ENCODE results near the gene LAPTM5. TPM values are rescaled to one million over a fixed set of nuclear protein-coding genes. Genes with fewer than 3 reads are reported as not detected.

The LAPTM5 gene
- total RNA-seq, 1 experiment from 2014 or later, result 0.15 TPM

DNA sequence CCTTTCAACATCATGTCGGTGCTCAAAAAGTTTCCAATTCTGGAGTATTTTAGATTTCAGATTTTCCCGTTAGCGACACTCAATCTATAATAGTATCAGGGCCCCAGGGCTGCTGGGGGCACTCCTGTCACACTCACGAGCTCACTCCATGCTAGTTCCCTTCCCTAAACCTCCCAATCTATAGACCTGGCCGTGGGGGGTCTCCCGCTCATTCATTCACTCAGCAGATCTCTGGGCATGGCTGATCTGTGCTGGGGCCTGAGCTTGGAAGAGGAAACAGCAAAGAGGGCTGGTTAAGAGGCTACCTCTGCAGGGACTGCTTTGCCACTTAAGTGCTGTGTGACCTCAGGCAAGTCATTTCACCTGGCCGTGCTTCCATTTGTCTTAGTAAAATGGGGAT, 46.8 kb upstream of the LAPTM5 start:
- Histone ChIP-seq H3K27ac (ENCODE audit: insufficient read length, low read depth, low read length) (no peak overlapping the region), H2BK12ac (ENCODE audit: insufficient read length, low read depth, low read length) (no peak overlapping the region), H3K27me3 (ENCODE audit: insufficient read depth, low read length) (no peaks in the 10 kb centered on the region), H3K23me2 (ENCODE audit: insufficient read length, low read depth, low read length, poor library complexity, severe bottlenecking) (no peaks in the 10 kb centered on the region), H3K4ac (ENCODE audit: low read depth, low read length) (no peak overlapping the region), H3K9me3 (ENCODE audit: control insufficient read depth, low read depth, low read length) (no peaks in the 10 kb centered on the region), H3K79me2 (ENCODE audit: insufficient read depth, low read length) (no peaks in the 10 kb centered on the region), H4K8ac (replicated peaks; ENCODE audit: insufficient read length, low read depth, low read length) (no peak overlapping the region), H3K79me1 (ENCODE audit: insufficient read depth, low read depth, low read length, poor library complexity, severe bottlenecking) (no peaks in the 10 kb centered on the region), H2AK5ac (ENCODE audit: insufficient read length, low read length) (no peak overlapping the region), H3K4me1 (ENCODE audit: insufficient read depth, low read length) (peaks cover 4% of the 10 kb centered on the region; the same call in 1 of the 2 replicates), H3K56ac (ENCODE audit: insufficient read length, low read depth, low read length) (no peak overlapping the region), H3T11ph (ENCODE audit: low read length) (no peak overlapping the region), H4K91ac (ENCODE audit: insufficient read length, low read depth, low read length) (no peak overlapping the region), H2BK5ac (ENCODE audit: insufficient read length, low read length) (no peak overlapping the region), H3K4me2 (ENCODE audit: insufficient read depth, insufficient read length, low read length) (no peak overlapping the region), H2BK120ac (ENCODE audit: low read depth, low read length, poor library complexity, severe bottlenecking) (no peak overlapping the region), H3K23ac (ENCODE audit: insufficient read length, low read depth, low read length) (no peak overlapping the region), H4K20me1 (ENCODE audit: control insufficient read depth, insufficient read depth, insufficient read length) (no peaks in the 10 kb centered on the region), H2BK20ac (ENCODE audit: low read depth, low read length, poor library complexity, severe bottlenecking) (no peak overlapping the region), H3K14ac (ENCODE audit: insufficient read depth, low read length) (no peak overlapping the region), H2AFZ (ENCODE audit: low read length) (no peak overlapping the region), H4K5ac (ENCODE audit: insufficient read length, low read depth, low read length) (no peak overlapping the region), H3K9ac (ENCODE audit: extremely low read depth, insufficient read length, low read length) (no peak overlapping the region), H2BK15ac (ENCODE audit: low read depth, low read length) (no peak overlapping the region), H3K18ac (ENCODE audit: insufficient read length, low read depth, low read length) (no peak overlapping the region)
- no CpG with 5 or more reads among the region's 7 CpGs for WGBS (ENCODE audit: extremely low coverage, insufficient read length, low lambda C conversion rate)
- DNase-seq, result no peak
- Mint-ChIP-seq H3K4me1 (peaks cover 50 to 58% of the 10 kb centered on the region in 2 experiments), H3K27me3 (ENCODE audit: low read depth) (peaks cover 17% of the 10 kb centered on the region), H3K4me3 (no peak overlapping the region), H3K36me3 (ENCODE audit: insufficient read depth in 1 of 3, low read depth in 3 of 3) (no peaks in the 10 kb centered on the region), H3K9me3 (no peaks in the 10 kb centered on the region; a peak in 1 of 5 replicates), H3K27ac (peak overlapping the region in 1 of 3 experiments; percentile 1; a peak in 1 of 7 replicates)
- TF ChIP-seq CTCF (conservative IDR thresholded peaks at IDR 0.05), result no peak
